SIG-M5 treated with dmso at 0.1 percent for 504 hours (cell line): ENCODE results near the gene CHCHD6.

Experiments
- DNase-seq: peaks from one replicate; lab custom pipeline; 2025; ENCODE audit not compliant: unreplicated experiment; lab: John Stamatoyannopoulos, UW

CHCHD6 gene

DNA sequence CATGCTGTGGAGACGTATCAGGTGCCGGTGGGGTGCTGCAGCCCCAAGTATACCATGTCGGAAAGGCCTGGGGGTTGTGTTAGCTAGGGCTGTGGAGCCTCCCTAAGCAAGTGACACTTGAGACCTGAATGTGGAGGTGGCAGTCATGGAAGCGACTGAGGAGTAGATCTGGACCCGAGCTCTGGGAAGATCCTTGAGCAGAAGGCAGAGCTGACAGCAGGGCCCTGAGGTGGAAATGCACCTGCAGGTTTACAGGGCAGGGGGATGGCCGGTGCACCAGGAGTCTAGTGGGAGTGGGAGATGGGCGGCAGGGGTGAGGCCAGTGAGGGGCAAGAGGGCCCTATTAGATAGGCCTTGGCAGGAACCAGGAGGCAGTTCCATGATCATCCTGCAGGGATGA, 187.1 kb downstream of the CHCHD6 start:
- no peak for DNase-seq

DNA sequence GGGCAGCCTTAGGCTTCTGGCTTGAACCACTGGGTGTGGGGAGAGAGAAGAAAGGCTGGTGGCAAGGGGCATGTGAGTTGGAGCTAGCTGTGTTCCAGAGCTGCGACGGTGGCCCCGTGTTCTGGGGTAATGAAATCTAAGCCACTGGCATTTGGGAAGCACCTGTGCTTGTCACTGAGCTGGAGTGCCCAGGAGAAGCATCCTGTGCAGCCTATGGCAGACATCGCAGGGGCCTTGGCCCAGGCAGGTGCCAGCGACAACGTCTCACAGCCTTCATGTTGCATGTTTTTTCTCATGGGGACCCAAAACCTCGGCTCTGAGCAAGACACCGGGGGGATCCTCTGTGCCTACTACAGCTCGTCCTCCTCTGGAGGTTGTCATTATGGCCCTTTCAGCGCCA, 187.8 kb downstream of the CHCHD6 start:
- DNase-seq = no peak

DNA sequence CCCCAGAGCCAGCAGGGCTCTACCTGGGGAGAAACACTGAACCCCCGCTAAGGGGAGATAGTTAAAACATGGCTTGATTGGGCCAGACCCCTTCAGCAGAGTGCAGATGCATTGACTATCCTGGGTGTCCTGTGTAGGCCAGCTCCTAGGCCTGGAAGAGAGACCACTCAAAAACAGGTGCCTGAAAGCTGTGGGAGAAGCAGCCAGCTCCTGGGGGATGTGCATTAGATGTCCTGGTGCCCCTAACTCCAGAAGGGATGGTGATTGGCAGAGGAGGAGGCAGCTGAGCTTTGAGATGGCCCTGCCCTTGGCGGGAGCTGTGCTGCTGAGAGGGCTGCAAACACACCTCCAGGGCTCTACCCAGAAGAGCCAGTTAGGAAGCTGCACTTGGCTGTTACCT, 189.6 kb downstream of the CHCHD6 start:
- no peak for DNase-seq

- DNase-seq = no peak
Measured at GRCh38 chr3:126894475-126894874, 190.4 kb downstream of the CHCHD6 start.

GRCh38 chr3:126895178-126896066, 191.4 kb downstream of the CHCHD6 start:
- peak; percentile 24 for DNase-seq

- no peak for DNase-seq
Measured at GRCh38 chr3:126896067-126896441, 192.0 kb downstream of the CHCHD6 start.

DNA sequence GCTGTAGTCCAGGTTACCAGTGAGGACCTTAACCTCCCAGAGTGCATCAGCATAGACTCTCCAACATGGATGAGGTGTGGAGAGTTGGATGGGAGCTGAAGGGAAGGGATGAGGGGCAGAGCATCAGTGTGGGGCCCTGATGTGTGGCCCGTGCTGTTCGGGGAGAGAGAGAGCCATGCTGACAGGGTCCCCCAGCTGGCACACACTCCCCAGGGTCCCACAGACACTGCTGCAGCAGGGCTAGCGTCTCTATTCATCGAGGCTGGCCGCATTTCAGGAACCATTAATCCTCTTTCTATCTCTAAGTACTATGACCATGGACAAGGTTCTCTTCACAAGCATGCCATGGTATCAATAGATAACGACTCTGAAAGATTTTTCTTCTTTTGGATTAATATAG, 192.9 kb downstream of the CHCHD6 start:
- no peak for DNase-seq

DNA sequence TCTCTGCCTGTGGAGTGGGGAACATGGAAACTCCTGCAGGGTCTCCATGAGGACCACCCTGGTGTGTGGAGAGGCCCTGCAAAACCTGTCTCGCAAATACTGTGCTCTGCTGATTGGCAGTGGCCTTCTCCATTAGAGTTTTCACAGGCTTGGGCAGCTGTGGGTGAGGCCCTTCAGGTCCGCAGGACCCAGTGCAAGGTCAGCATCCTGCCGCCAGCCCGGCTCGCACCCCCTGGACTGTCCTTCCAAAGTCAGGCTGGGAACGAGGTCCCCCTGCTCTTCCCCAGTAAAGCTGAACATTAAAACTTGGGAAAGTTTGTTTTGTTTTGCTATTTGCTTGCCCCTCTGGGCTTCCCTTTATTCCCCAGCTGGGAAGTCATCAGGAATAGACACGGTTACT, 193.9 kb downstream of the CHCHD6 start:
- no peak for DNase-seq

- DNase-seq = no peak
Measured at GRCh38 chr3:126900859-126901540, 197.0 kb downstream of the CHCHD6 start.

DNA sequence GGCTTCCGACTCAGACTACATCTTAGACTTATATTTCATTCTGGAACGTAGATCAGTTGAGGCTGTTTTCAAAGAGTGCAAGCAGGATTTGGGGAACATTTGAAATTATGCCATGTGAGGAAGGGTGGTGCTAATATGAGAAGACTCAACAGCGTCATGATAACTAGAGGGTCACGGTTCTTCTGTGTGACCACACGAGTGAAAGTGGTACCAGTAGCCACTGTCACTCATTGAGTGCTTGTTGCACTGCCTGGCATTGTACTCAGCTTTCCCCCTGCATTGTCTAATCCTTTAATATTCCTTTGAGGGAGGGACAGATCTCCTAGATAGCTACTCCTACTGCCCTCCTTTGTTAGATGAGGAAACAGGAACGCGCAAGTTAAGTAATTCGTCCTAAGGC, 197.6 kb downstream of the CHCHD6 start:
- DNase-seq = no peak

GRCh38 chr3:126903521-126903920, 199.5 kb downstream of the CHCHD6 start:
- DNase-seq = no peak

DNA sequence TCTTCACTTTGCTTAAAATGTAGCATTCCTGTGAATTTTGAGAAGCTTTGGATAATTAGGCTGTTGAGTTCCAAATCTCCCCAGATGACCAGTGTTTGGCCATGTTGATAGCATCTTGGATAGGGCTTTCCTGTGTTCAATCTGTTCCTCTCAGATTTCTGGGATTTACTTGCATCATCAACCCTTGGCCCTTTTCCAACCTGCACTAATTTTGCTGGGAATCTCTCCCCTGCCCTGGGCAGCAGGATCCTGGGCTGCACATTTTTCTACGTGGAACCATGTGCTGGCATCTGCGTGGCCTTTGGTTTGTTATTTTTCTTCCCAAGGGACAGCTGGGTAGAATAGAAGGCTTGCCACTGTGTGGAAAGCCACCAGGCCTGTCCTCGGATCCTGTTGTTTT, 203.5 kb downstream of the CHCHD6 start:
- no peak for DNase-seq

- no peak for DNase-seq
Measured at GRCh38 chr3:126908752-126909275, 204.8 kb downstream of the CHCHD6 start.

GRCh38 chr3:126910231-126910630, 206.2 kb downstream of the CHCHD6 start:
- DNase-seq = no peak

GRCh38 chr3:126911162-126912026, 207.4 kb downstream of the CHCHD6 start:
- DNase-seq = peak; percentile 93

- no peak for DNase-seq
Measured at GRCh38 chr3:126912027-126912422, 208.0 kb downstream of the CHCHD6 start.

- DNase-seq = no peak
Measured at GRCh38 chr3:126912491-126913195, 208.6 kb downstream of the CHCHD6 start.

DNA sequence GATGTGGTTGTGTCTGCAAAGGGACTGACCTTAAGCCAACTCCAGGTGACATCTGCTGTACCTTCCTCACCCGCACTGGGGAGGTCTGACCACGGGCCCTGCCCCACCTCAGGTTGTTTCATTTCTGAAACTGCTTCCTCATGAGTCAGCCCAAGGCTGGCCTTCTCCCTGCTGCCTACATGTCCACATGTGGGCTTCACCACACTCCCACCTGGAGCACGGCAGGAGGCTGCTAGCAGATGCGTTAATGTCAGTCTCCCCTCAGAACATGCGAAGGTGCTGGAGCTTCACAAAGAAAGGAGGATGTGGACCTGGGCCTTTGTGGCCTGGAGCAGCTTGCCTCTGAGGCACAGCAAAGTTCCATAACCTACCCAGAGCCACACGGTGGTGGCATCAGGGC, 209.5 kb downstream of the CHCHD6 start:
- no peak for DNase-seq

DNA sequence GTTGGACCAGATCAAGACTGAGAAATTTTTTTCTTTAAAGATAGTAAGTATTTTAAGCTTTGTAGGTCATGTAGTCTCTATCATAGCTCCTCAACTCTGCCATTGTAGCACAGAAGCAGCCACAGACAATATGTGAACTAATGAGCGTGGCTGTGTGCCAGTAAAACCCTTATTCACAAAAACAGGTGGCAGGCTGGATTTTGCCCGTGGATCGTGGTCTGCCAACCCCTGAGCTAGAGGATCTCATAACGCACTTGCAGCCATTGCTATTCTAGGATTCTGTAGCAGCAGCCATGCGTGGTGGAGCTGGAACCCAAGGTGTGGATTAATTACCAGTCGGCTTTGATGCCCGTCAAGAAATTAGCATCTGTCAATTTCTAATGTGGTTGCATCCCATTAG, 210.2 kb downstream of the CHCHD6 start:
- no peak for DNase-seq

DNA sequence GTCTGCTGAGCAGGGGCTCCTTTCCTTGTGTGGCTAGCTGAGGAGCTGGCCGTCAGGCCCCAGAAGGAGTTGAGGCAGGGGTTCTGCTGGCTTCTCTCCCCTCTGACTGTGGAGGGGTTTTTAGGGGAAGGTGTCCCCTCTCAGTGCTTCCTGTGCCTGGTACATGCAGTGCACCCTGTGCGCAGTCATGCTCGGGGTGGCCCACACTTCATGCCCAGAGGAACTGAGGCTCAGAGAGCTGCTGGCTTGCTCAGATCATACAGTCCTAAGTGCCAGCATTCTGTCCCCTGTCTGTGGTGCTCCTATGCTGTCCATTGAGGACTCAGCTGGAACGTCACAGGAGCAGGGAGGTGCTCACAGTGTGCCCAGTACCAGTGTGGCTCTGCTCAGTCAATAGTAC, 211.0 kb downstream of the CHCHD6 start:
- no peak for DNase-seq

- no peak for DNase-seq
Measured at GRCh38 chr3:126916546-126916945, 212.5 kb downstream of the CHCHD6 start.
